ENCODE data around the gene LARGE1. TPM values are rescaled to one million over a fixed set of nuclear protein-coding genes. Genes with fewer than 3 reads are reported as not detected.

Gene LARGE1
- polyA plus RNA-seq, 1 experiment = 8.5 TPM

- Histone ChIP-seq H3K27me3 (ENCODE audit: control insufficient read depth, insufficient read depth, low read length) (no peaks in the 10 kb centered on the region), H3K4me3 (ENCODE audit: low read depth, low read length) (no peak overlapping the region), H3K36me3 (ENCODE audit: control insufficient read depth, insufficient read depth, low read length) (no peaks in the 10 kb centered on the region)
- CTCF ChIA-PET = interaction anchor here (0.8 to 1.2 kb wide), 3 partner anchors 16 to 171 kb away, joined by 3 to 5 read pairs (median 3); no protein-coding TSS in a partner anchor
- TF ChIP-seq CTCF (IDR thresholded peaks at IDR 0.05; ENCODE audit: insufficient read depth, low read depth, low read length) = no peak
- peak; percentile 56 for DNase-seq (ENCODE audit: low read depth)
- POLR2A ChIA-PET = interaction anchor here (0.6 kb wide), 1 partner anchor 25 kb away, joined by 4 read pairs; no protein-coding TSS in a partner anchor
These were observed 447.6 kb downstream of the LARGE1 start for GRCh38 chr22:33472462-33473344.

DNA sequence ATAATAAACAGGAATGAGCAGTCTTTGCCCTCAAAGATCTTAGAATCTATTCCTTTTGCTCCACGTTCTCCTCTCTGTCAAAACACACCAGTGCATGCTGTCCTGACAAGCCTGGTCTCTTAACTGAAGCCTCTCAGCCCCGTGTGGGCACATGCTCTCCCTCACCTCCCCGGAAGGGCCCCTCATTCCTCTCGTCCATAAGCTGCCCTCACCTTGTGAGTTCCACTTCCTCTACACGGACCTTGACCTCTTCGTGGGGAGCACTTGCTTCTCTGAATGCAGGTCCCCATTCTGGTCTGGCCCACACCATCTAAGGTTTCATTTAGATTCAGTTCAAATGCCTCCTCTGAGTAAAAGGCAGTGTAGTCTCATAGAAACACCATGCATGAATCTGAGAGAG is 449.8 kb downstream of the LARGE1 start:
- H3K36me3 ChIP-seq (ENCODE audit: control insufficient read depth, insufficient read depth, low read length) = no peaks in the 10 kb centered on the region
- POLR2A ChIA-PET = no interaction called here
- no peak for TF ChIP-seq CTCF (IDR thresholded peaks at IDR 0.05; ENCODE audit: insufficient read depth, low read depth, low read length)
- H3K4me3 ChIP-seq (ENCODE audit: low read depth, low read length) = no peak overlapping the region
- H3K27me3 ChIP-seq (ENCODE audit: control insufficient read depth, insufficient read depth, low read length) = no peaks in the 10 kb centered on the region
- no peak for DNase-seq (ENCODE audit: low read depth)
- CTCF ChIA-PET = interaction anchor here (1.0 kb wide), 1 partner anchor 169 kb away, joined by 3 read pairs; no protein-coding TSS in a partner anchor

DNA sequence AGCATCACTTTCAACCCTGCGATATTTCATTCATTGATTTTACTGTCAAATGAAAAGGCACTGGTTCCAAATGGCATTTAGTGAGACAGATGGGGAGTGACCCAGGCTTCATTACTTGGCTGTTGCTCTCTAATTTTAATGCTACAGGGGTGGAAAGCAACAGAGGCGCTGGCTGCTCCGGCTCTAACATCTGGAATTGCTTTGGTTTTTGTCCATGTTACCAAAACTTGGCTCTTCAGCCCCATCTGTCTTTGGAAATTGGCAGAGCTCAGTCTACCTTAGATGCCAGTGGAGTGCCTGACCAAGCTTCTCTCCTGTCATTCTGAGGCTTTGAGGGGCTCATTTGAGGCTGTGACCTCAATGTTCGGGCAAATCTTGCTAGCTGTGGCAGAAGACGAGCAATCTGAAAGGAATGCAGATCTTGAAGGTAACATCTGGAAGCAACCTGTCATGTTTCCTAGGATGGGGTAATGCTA is 452.6 kb downstream of the LARGE1 start:
- POLR2A ChIA-PET = no interaction called here
- peak; percentile 49 for TF ChIP-seq CTCF (IDR thresholded peaks at IDR 0.05; ENCODE audit: insufficient read depth, low read depth, low read length)
- DNase-seq (ENCODE audit: low read depth) = no peak
- Histone ChIP-seq H3K27me3 (ENCODE audit: control insufficient read depth, insufficient read depth, low read length) (no peaks in the 10 kb centered on the region), H3K36me3 (ENCODE audit: control insufficient read depth, insufficient read depth, low read length) (no peaks in the 10 kb centered on the region), H3K4me3 (ENCODE audit: low read depth, low read length) (no peak overlapping the region)
- CTCF ChIA-PET = interaction anchor here (0.7 to 5.2 kb wide), 9 partner anchors 8 to 1686 kb away, joined by 3 to 66 read pairs (median 4); no protein-coding TSS in a partner anchor

- CTCF ChIA-PET = interaction anchor here (1.1 to 5.2 kb wide), 6 partner anchors 9 to 166 kb away, joined by 3 to 66 read pairs (median 4); no protein-coding TSS in a partner anchor
- TF ChIP-seq CTCF (IDR thresholded peaks at IDR 0.05; ENCODE audit: insufficient read depth, low read depth, low read length) = no peak
- DNase-seq (ENCODE audit: low read depth) = no peak
These were observed 453.2 kb downstream of the LARGE1 start for GRCh38 chr22:33467080-33467479.

DNA sequence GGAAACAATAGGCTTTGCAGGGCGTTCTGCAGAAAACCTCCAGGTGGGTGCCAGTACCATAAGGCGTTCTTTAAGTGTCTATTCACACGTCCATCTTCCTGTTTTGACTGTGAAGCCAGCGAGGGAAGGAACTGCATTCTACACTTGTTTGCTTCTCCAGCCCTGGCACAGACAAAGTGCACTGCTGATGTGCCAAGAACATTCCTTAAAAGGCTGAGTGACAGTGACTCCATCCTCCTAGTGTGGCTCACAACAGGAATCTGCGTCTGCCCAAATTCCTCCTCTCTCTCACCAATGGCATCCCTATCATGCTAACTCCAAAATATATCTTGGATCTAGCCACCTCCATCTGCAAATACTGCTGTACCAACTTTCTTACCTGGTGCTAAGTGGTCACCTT is 454.7 kb downstream of the LARGE1 start:
- no peak for TF ChIP-seq CTCF (IDR thresholded peaks at IDR 0.05; ENCODE audit: insufficient read depth, low read depth, low read length)
- DNase-seq (ENCODE audit: low read depth) = no peak
- no peaks in the 10 kb centered on the region for H3K36me3 ChIP-seq (ENCODE audit: control insufficient read depth, insufficient read depth, low read length)
- H3K27me3 ChIP-seq (ENCODE audit: control insufficient read depth, insufficient read depth, low read length) = no peaks in the 10 kb centered on the region
- ChIA-PET POLR2A (no interaction called here), CTCF (interaction anchor here (0.6 to 5.2 kb wide), 3 partner anchors 39 to 455 kb away, joined by 3 to 66 read pairs (median 8); partner anchors contain the start of gene LARGE1)
- H3K4me3 ChIP-seq (ENCODE audit: low read depth, low read length) = no peak overlapping the region

More at GRCh38 chr22:33467080-33467479, 453.2 kb downstream of the LARGE1 start:
- no peaks in the 10 kb centered on the region for H3K27me3 ChIP-seq (ENCODE audit: control insufficient read depth, insufficient read depth, low read length)
- POLR2A ChIA-PET = no interaction called here
- no peaks in the 10 kb centered on the region for H3K36me3 ChIP-seq (ENCODE audit: control insufficient read depth, insufficient read depth, low read length)
- H3K4me3 ChIP-seq (ENCODE audit: low read depth, low read length) = no peak overlapping the region

All from BJ (cell line).